Activated CD4-positive, alpha-beta T cell treated with anti-CD3 and anti-CD28 coated beads, Interleukin-2, amount 10 ng/mL, durations not matched to agents 24 days and 14 days (primary cell): Measurements from ENCODE around the gene CLIC1. TPM values are rescaled to one million over a fixed set of nuclear protein-coding genes. Genes with fewer than 3 reads are reported as not detected.

Experiments used
- DNase-seq: peaks from one replicate; pipeline ENCODE4 v3.0.0; 2022
- H3K27ac Mint-ChIP-seq: one replicate; pipeline ENCODE4 v1.8.0; 2022; ENCODE audit warnings: mild to moderate bottlenecking, mixed read lengths
- H3K27me3 Mint-ChIP-seq: one replicate; pipeline ENCODE4 v1.8.0; 2022; ENCODE audit warnings: mixed read lengths
- H3K36me3 Mint-ChIP-seq: one replicate; pipeline ENCODE4 v1.8.0; 2022; ENCODE audit warnings: low read depth, mild to moderate bottlenecking, mixed read lengths
- H3K4me1 Mint-ChIP-seq: one replicate; pipeline ENCODE4 v1.8.0; 2021; ENCODE audit warnings: mixed read lengths
- H3K4me3 Mint-ChIP-seq: one replicate; pipeline ENCODE4 v1.8.0; 2022; ENCODE audit warnings: mild to moderate bottlenecking, moderate library complexity, mixed read lengths
- H3K9me3 Mint-ChIP-seq: one replicate; pipeline ENCODE4 v1.8.0; 2021; ENCODE audit warnings: mixed read lengths
- intact Hi-C: fragments of 100-400 bp; cut with micrococcal nuclease; formaldehyde crosslinking; loops from one replicate; pipeline ENCODE4 v1.15.1; 2023
- total RNA-seq: library from RNA; stranded (reverse); gene quantifications from 2 replicates; pipeline ENCODE4 v1.2.3, GENCODE V29; 2022

Gene CLIC1
- total RNA-seq, 1 donor from 2014 or later: 385 TPM

GRCh38 chr6:31762878-31763618, 26.7 kb upstream of the CLIC1 start:
- no peaks in the 10 kb centered on the region for H3K9me3 Mint-ChIP-seq
- no peak for DNase-seq
- H3K27ac Mint-ChIP-seq: peak overlapping the region; percentile 34
- peaks cover 5% of the 10 kb centered on the region for H3K4me1 Mint-ChIP-seq
- H3K36me3 Mint-ChIP-seq: peaks cover 41% of the 10 kb centered on the region
- no peak overlapping the region for H3K4me3 Mint-ChIP-seq
- intact Hi-C loops: no loop called here
- no peaks in the 10 kb centered on the region for H3K27me3 Mint-ChIP-seq

GRCh38 chr6:31762356-31762755, 26.0 kb upstream of the CLIC1 start, which contains the start of gene SAPCD1:
SAPCD1 (plus strand) TSS chr6:31762656; CDS start chr6:31763055, 399 bp downstream.
- H3K4me1 Mint-ChIP-seq: peaks cover 5% of the 10 kb centered on the region
- no peak for DNase-seq
- no peaks in the 10 kb centered on the region for H3K27me3 Mint-ChIP-seq
- peak within 1 kb of the TSS; percentile 34 for H3K27ac Mint-ChIP-seq
- H3K9me3 Mint-ChIP-seq: no peaks in the 10 kb centered on the region
- no peak within 1 kb of the TSS for H3K4me3 Mint-ChIP-seq
- intact Hi-C loops: no loop called here
- peaks cover 38% of the 10 kb centered on the region for H3K36me3 Mint-ChIP-seq

GRCh38 chr6:31761343-31761742, 25.0 kb upstream of the CLIC1 start:
- no peak for DNase-seq
- Mint-ChIP-seq H3K4me3 (no peak overlapping the region), H3K9me3 (no peaks in the 10 kb centered on the region), H3K4me1 (peaks cover 5% of the 10 kb centered on the region), H3K27ac (no peak overlapping the region), H3K36me3 (peaks cover 36% of the 10 kb centered on the region), H3K27me3 (no peaks in the 10 kb centered on the region)
- intact Hi-C loops: no loop called here

DNA sequence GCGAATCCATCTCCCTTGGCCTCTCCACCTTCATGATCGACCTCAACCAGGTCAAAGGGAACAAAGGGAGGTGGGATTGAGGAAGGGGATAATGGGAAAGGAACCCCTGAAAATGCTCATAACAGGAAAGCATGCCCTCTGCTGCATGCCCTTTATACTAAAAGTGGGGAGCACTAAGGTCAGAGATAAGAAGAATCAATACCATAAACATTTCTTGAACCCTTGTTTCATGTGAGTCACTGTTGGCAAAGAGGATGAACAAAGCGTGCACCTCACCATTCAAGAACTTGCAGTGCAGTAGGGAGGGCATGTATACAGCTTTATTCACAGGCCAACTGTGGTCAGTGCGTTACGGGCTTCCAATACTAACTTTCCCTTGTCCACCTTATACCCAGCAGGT, 24.5 kb upstream of the CLIC1 start:
- Mint-ChIP-seq H3K4me3 (no peak overlapping the region), H3K4me1 (peaks cover 5% of the 10 kb centered on the region), H3K27ac (no peak overlapping the region), H3K9me3 (no peaks in the 10 kb centered on the region), H3K27me3 (no peaks in the 10 kb centered on the region), H3K36me3 (peaks cover 36% of the 10 kb centered on the region)
- DNase-seq: no peak
- intact Hi-C loops: no loop called here

DNA sequence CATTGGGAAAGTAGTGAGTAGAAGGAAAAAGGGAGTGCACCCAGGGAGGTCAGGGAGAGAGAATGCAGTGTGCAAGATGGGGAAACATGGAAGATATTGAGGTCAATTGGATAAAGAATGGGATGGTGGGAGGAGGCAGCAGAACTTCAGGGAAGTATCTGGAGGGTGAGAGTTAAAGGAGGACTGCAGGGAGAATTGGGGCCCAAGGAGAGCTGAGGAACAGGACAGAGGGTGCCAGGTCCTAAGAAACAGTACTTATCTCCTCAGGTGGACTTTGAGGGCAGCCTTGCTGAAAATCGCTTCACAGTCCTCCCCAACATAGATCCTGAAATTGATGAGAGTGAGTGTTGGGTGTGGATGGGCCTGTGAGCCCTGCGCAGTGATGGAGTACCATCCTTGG, 22.0 kb upstream of the CLIC1 start:
- peaks cover 30% of the 10 kb centered on the region for H3K36me3 Mint-ChIP-seq
- H3K27ac Mint-ChIP-seq: peak overlapping the region; percentile 1
- no peaks in the 10 kb centered on the region for H3K9me3 Mint-ChIP-seq
- H3K4me3 Mint-ChIP-seq: no peak overlapping the region
- no peaks in the 10 kb centered on the region for H3K4me1 Mint-ChIP-seq
- DNase-seq: no peak
- intact Hi-C loops: no loop called here
- no peaks in the 10 kb centered on the region for H3K27me3 Mint-ChIP-seq

DNA sequence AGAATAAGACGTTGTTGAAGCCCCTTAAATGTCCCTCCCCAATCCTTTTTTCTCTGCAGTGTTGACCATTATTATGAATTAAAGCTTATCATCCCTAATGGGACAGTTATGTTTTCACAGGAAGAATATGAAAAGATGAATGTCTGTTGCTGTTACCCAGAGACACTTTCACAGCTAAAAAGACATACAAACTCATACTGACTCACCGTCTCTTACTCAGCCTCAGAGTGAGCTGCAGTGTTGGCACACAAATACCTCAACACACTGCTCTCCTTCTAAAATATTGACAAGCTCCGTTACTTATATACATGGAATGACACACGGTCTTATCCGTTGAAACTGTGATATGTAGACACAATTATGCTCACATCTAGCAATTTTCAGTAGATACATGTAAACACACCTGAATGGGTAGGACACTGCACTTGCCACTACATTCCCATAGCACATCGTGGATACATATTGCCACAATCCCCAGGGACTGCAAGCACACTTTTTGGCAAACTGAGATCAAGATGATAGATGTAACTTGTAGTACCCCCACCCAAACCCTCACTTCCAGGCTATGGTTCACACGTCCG, 16.5 kb upstream of the CLIC1 start:
- DNase-seq: no peak
- Mint-ChIP-seq H3K4me1 (no peaks in the 10 kb centered on the region), H3K27ac (no peak overlapping the region), H3K4me3 (no peak overlapping the region), H3K36me3 (peaks cover 14% of the 10 kb centered on the region), H3K27me3 (no peaks in the 10 kb centered on the region), H3K9me3 (no peaks in the 10 kb centered on the region)
- intact Hi-C loops: no loop called here

GRCh38 chr6:31750411-31751022, 14.2 kb upstream of the CLIC1 start:
- Mint-ChIP-seq H3K36me3 (peaks cover 21% of the 10 kb centered on the region), H3K9me3 (no peaks in the 10 kb centered on the region), H3K4me1 (peaks cover 3% of the 10 kb centered on the region), H3K27me3 (no peaks in the 10 kb centered on the region), H3K27ac (no peak overlapping the region), H3K4me3 (no peak overlapping the region)
- intact Hi-C loops: no loop called here
- no peak for DNase-seq

- Mint-ChIP-seq H3K27me3 (no peaks in the 10 kb centered on the region), H3K4me1 (peaks cover 7% of the 10 kb centered on the region), H3K9me3 (no peaks in the 10 kb centered on the region), H3K4me3 (no peak overlapping the region), H3K27ac (peak overlapping the region; percentile 10), H3K36me3 (peaks cover 28% of the 10 kb centered on the region)
- DNase-seq: no peak
- intact Hi-C loops: no loop called here
Measured at GRCh38 chr6:31749301-31750036, 13.1 kb upstream of the CLIC1 start.

GRCh38 chr6:31744422-31744821, 8.1 kb upstream of the CLIC1 start:
- H3K27me3 Mint-ChIP-seq: no peaks in the 10 kb centered on the region
- no peak for DNase-seq
- H3K36me3 Mint-ChIP-seq: peaks cover 58% of the 10 kb centered on the region
- H3K9me3 Mint-ChIP-seq: no peaks in the 10 kb centered on the region
- H3K27ac Mint-ChIP-seq: no peak overlapping the region
- H3K4me1 Mint-ChIP-seq: peaks cover 33% of the 10 kb centered on the region
- no peak overlapping the region for H3K4me3 Mint-ChIP-seq
- intact Hi-C loops: no loop called here

GRCh38 chr6:31742894-31743293, 6.6 kb upstream of the CLIC1 start:
- Mint-ChIP-seq H3K27me3 (no peaks in the 10 kb centered on the region), H3K9me3 (no peaks in the 10 kb centered on the region), H3K4me3 (no peak overlapping the region), H3K36me3 (peaks cover 52% of the 10 kb centered on the region), H3K4me1 (peaks cover 47% of the 10 kb centered on the region), H3K27ac (no peak overlapping the region)
- intact Hi-C loops: no loop called here
- no peak for DNase-seq

DNA sequence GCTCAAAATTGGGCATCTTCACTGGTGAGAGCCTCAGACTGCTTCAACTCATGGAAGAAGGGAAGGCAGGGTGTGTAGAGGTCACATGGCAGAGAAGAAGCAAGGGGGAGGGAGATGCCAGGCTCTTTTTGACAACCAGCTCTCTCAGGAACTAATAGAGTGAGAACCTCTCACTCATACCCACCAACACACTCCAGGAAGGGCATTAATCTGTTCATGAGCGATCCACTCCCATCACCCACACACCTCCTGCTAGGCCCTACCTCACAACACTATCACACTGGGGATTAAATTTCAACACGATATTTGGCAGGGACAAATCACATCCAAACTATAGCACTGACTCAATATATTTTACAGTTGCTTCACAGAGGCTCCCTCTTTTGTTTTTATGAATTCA, 5.5 kb upstream of the CLIC1 start:
- Mint-ChIP-seq H3K36me3 (peaks cover 44% of the 10 kb centered on the region), H3K27me3 (no peaks in the 10 kb centered on the region), H3K9me3 (no peaks in the 10 kb centered on the region), H3K27ac (peak overlapping the region; percentile 67), H3K4me3 (peak overlapping the region; percentile 98), H3K4me1 (peaks cover 56% of the 10 kb centered on the region)
- intact Hi-C loops: no loop called here
- no peak for DNase-seq

GRCh38 chr6:31740397-31741223, 4.3 kb upstream of the CLIC1 start:
- Mint-ChIP-seq H3K27me3 (no peaks in the 10 kb centered on the region), H3K36me3 (peaks cover 50% of the 10 kb centered on the region), H3K4me1 (peaks cover 58% of the 10 kb centered on the region), H3K4me3 (peak overlapping the region; percentile 98), H3K27ac (peak overlapping the region; percentile 93), H3K9me3 (no peaks in the 10 kb centered on the region)
- intact Hi-C loops: no loop called here
- peak; percentile 87 for DNase-seq
